ENCODE measurements around the gene STAP2. TPM values are rescaled to one million over a fixed set of nuclear protein-coding genes. Genes with fewer than 3 reads are reported as not detected.

The STAP2 gene
- total and polyA plus RNA-seq, 2 donors (not counting 3 experiments of a cell fraction or from before 2014, with no cell fraction given) = 12.2 to 21.7 TPM

DNA sequence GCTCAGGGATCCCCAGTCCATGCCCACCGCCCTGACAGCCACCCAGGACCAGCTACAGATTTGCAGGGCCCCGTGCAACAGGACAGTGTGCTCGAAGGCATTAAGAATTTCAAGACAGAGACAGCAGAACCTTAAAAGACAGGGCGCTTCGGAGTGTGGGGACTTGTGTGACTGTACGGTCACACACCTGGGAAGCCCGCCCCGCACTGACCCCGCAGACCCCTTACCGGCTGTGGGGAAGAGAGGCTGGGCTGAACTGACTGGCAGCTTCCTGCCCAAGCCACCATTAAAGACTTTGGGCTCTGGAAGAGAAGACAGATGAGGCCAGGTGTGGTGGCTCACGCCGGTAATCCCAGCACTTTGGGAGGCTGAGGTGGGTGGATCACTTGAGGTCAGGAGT, 14.4 kb downstream of the STAP2 start:
- no peak overlapping the region for H3K9ac ChIP-seq (replicated peaks; ENCODE audit: extremely low read depth, insufficient read depth, low read length)
- TF ChIP-seq EZH2 (IDR thresholded peaks at IDR 0.05; ENCODE audit: borderline replicate concordance, low read depth, low read length, severe bottlenecking) (no peak), POLR2AphosphoS5 (IDR thresholded peaks at IDR 0.05; ENCODE audit: insufficient read depth, low read depth, low read length) (no peak), FOS (IDR thresholded peaks at IDR 0.05; ENCODE audit: borderline replicate concordance, insufficient read depth, low read length) (no peak), JUN (IDR thresholded peaks at IDR 0.05; ENCODE audit: borderline replicate concordance, insufficient read depth, insufficient read length, low read depth) (no peak), MYC (IDR thresholded peaks at IDR 0.05; ENCODE audit: low read depth, low read length) (no peak), POLR2A (IDR thresholded peaks at IDR 0.05; ENCODE audit: low read depth, low read length) (no peak), GATA2 (IDR thresholded peaks at IDR 0.05; ENCODE audit: insufficient read depth, insufficient read length, low read depth, low read length) (no peak)
- TF ChIP-seq, protein P1, sequence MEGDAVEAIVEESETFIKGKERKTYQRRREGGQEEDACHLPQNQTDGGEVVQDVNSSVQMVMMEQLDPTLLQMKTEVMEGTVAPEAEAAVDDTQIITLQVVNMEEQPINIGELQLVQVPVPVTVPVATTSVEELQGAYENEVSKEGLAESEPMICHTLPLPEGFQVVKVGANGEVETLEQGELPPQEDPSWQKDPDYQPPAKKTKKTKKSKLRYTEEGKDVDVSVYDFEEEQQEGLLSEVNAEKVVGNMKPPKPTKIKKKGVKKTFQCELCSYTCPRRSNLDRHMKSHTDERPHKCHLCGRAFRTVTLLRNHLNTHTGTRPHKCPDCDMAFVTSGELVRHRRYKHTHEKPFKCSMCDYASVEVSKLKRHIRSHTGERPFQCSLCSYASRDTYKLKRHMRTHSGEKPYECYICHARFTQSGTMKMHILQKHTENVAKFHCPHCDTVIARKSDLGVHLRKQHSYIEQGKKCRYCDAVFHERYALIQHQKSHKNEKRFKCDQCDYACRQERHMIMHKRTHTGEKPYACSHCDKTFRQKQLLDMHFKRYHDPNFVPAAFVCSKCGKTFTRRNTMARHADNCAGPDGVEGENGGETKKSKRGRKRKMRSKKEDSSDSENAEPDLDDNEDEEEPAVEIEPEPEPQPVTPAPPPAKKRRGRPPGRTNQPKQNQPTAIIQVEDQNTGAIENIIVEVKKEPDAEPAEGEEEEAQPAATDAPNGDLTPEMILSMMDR (IDR thresholded peaks at IDR 0.05; ENCODE audit: extremely low read depth in 1 of 2, insufficient read depth in 1 of 2, low read depth in 1 of 2, low read length in 2 of 2) = no peak
- TF ChIP-seq, protein P2, sequence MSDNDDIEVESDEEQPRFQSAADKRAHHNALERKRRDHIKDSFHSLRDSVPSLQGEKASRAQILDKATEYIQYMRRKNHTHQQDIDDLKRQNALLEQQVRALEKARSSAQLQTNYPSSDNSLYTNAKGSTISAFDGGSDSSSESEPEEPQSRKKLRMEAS (IDR thresholded peaks at IDR 0.05; ENCODE audit: insufficient read depth, insufficient read length) = no peak
- CTCF ChIA-PET = interaction anchor here (1.0 kb wide), 1 partner anchor 46 kb away, joined by 3 read pairs; no protein-coding TSS in a partner anchor
- FAIRE-seq (no peak), DNase-seq (ENCODE audit: low read depth, low spot score) (no peak)
- H2AFZ ChIP-seq (ENCODE audit: low read depth, low read length) = no peak overlapping the region
- dilution Hi-C loops (cut with MboI; ENCODE audit: extremely low pct_ligation_motif_present, low sequenced_read_pairs) (no loop called here), intact Hi-C loops (cut with micrococcal nuclease) (no loop called here)
- H3K9me1 ChIP-seq (replicated peaks; ENCODE audit: control insufficient read depth, extremely low read depth, insufficient read depth, low read length) = no peaks in the 10 kb centered on the region
- no peaks in the 10 kb centered on the region for H3K79me2 ChIP-seq (ENCODE audit: control insufficient read depth, insufficient read depth, low read length)
- POLR2A ChIA-PET = no interaction called here
- H3K27me3 ChIP-seq (ENCODE audit: control insufficient read depth in 2 of 2, insufficient read depth in 2 of 2, low read length in 2 of 2) = no peaks in the 10 kb centered on the region
- H3K27ac ChIP-seq (ENCODE audit: insufficient read depth, low read depth, low read length) = no peak overlapping the region
- H3K4me1 ChIP-seq (ENCODE audit: control insufficient read depth, extremely low read depth, insufficient read depth, low read length) = peaks cover 3% of the 10 kb centered on the region
- no peaks in the 10 kb centered on the region for H4K20me1 ChIP-seq (replicated peaks; ENCODE audit: control insufficient read depth, extremely low read depth, insufficient read depth, low read length)
- no peaks in the 10 kb centered on the region for H3K9me3 ChIP-seq (replicated peaks; ENCODE audit: control insufficient read depth, insufficient read depth, low read length)
- H3K4me2 ChIP-seq (ENCODE audit: insufficient read depth, low read length) = no peak overlapping the region
- no peak overlapping the region for H3K4me3 ChIP-seq (replicated peaks in 1 of 3; ENCODE audit: insufficient read depth in 1 of 3, low read depth in 1 of 3, low read length in 3 of 3)
- H3K36me3 ChIP-seq (ENCODE audit: control insufficient read depth in 2 of 2, extremely low read depth in 1 of 2, insufficient read depth in 2 of 2, low read length in 2 of 2) = no peaks in the 10 kb centered on the region
- BruUV-seq (replicated peaks) = no TSS peak
